OCI-LY3 (cell line): ENCODE measurements around the gene AK9.

Experiments
- EZH2phosphoT487 ChIP-seq: fragments of 200-600 bp; shearing (Covaris generic); IDR thresholded peaks from 2 replicates; pipeline ENCODE4 v1.6.1; 2018; ENCODE audit warnings: antibody characterized with exemption, mixed run types, low read depth
- TF ChIP-seq, protein P1 (sequence below): fragments of 200-600, 300-600 bp; sonication (generic); IDR thresholded peaks from 2 replicates; pipeline ENCODE4 v1.5.1; 2014; ENCODE audit warnings: antibody characterized with exemption, low read length, low read depth

DNA sequence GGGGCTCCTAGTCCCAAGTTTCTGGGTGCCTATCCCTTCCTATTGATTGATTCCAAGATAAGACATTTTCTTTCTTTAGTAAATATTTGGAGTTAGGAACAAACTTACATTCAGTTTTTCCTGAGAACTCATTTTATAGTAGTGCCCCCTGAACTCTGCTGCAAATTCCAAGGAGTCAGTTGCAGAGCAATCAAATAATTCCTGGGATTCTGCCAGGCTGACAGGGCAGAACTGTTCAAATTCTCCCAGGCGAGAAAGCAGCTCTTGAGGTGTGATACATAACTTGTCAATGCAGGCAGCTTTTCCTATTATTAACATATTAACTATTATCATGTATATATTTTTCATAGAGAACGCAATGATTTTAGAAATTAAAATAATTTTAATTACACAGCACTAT lies 192.1 kb downstream of the AK9 start:
- TF ChIP-seq, protein P1, sequence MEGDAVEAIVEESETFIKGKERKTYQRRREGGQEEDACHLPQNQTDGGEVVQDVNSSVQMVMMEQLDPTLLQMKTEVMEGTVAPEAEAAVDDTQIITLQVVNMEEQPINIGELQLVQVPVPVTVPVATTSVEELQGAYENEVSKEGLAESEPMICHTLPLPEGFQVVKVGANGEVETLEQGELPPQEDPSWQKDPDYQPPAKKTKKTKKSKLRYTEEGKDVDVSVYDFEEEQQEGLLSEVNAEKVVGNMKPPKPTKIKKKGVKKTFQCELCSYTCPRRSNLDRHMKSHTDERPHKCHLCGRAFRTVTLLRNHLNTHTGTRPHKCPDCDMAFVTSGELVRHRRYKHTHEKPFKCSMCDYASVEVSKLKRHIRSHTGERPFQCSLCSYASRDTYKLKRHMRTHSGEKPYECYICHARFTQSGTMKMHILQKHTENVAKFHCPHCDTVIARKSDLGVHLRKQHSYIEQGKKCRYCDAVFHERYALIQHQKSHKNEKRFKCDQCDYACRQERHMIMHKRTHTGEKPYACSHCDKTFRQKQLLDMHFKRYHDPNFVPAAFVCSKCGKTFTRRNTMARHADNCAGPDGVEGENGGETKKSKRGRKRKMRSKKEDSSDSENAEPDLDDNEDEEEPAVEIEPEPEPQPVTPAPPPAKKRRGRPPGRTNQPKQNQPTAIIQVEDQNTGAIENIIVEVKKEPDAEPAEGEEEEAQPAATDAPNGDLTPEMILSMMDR: no peak
- TF ChIP-seq EZH2phosphoT487: no peak
